Activated CD8-positive, alpha-beta T cell treated with anti-CD3 and anti-CD28 coated beads for 36 hours (primary cell): ENCODE data around the gene PPP3CA. TPM values are rescaled to one million over a fixed set of nuclear protein-coding genes. Genes with fewer than 3 reads are reported as not detected.

Experiments
- ATAC-seq: fragments of 200-7000 bp; cut with Tn5 transposase; one replicate; pipeline ENCODE4 v1.10.0; 2021; ENCODE audit warnings: mild to moderate bottlenecking, moderate library complexity
- CTCF ChIA-PET: fragments of 350-600 bp; sonication (Branson Sonifier 250); formaldehyde crosslinking; loops from one replicate; lab custom pipeline; 2021; ENCODE audit warnings: antibody characterized with exemption; lab: Charles Lee
- POLR2A ChIA-PET: fragments of 350-600 bp; sonication (Branson Sonifier 250); formaldehyde crosslinking; loops from one replicate; lab custom pipeline; 2021; ENCODE audit warnings: antibody characterized with exemption; lab: Charles Lee
- DNase-seq: peaks from one replicate; pipeline ENCODE4 v3.0.0-alpha.2; 2020
- H3K27ac Mint-ChIP-seq: one replicate; pipeline ENCODE4 v1.8.0; 2021; ENCODE audit warnings: mild to moderate bottlenecking, mixed read lengths
- H3K27me3 Mint-ChIP-seq: one replicate; pipeline ENCODE4 v1.8.0; 2021; ENCODE audit warnings: mixed read lengths
- H3K36me3 Mint-ChIP-seq: one replicate; pipeline ENCODE4 v1.8.0; 2021; ENCODE audit warnings: low read depth, mixed read lengths
- H3K4me1 Mint-ChIP-seq: one replicate; pipeline ENCODE4 v1.8.0; 2021; ENCODE audit warnings: low read depth, mixed read lengths
- H3K4me3 Mint-ChIP-seq: one replicate; pipeline ENCODE4 v1.8.0; 2021; ENCODE audit warnings: mild to moderate bottlenecking, moderate library complexity, mixed read lengths
- H3K9me3 Mint-ChIP-seq: one replicate; pipeline ENCODE4 v1.8.0; 2021; ENCODE audit warnings: mixed read lengths
- intact Hi-C: fragments of 100-400 bp; cut with micrococcal nuclease; formaldehyde crosslinking; loops from one replicate; pipeline ENCODE4 v1.10.0; 2022
- total RNA-seq, 2 experiments: library from RNA; stranded (reverse); gene quantifications; one replicate each; pipeline ENCODE4 v1.2.3, GENCODE V29; 2021
- TF ChIP-seq, protein P1 (sequence below): fragments of 200-600 bp; IDR thresholded peaks from one replicate; pipeline ENCODE4 v1.8.0; 2022; ENCODE audit warnings: antibody characterized with exemption, mild to moderate bottlenecking

The PPP3CA gene
- total RNA-seq, 2 experiments from 2014 or later = 11.8 to 12.7 TPM

DNA sequence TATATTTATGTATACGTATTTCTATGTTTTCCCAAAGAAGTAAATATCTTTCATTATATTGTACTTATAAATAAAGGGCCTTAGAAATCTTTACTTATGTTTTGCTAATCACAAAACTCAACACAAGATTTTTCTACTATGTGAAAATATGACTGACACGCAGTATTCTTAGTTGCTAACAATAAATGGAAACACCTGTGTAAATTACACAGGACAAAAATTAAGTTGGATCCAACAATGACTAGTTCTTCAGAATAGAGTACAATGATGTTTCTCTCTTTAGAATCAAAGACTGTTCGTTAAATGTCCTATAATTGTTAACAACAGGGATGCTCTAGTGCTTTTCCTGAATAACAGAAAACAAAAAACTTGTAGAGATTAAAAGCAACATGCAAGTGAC, 96.1 kb downstream of the PPP3CA start:
- POLR2A ChIA-PET = no interaction called here
- ATAC-seq (no peak), DNase-seq (no peak)
- peaks cover 17% of the 10 kb centered on the region for H3K4me1 Mint-ChIP-seq
- H3K9me3 Mint-ChIP-seq = no peaks in the 10 kb centered on the region
- H3K27ac Mint-ChIP-seq = no peak overlapping the region
- intact Hi-C loops = no loop called here
- CTCF ChIA-PET = no interaction called here
- TF ChIP-seq, protein P1, sequence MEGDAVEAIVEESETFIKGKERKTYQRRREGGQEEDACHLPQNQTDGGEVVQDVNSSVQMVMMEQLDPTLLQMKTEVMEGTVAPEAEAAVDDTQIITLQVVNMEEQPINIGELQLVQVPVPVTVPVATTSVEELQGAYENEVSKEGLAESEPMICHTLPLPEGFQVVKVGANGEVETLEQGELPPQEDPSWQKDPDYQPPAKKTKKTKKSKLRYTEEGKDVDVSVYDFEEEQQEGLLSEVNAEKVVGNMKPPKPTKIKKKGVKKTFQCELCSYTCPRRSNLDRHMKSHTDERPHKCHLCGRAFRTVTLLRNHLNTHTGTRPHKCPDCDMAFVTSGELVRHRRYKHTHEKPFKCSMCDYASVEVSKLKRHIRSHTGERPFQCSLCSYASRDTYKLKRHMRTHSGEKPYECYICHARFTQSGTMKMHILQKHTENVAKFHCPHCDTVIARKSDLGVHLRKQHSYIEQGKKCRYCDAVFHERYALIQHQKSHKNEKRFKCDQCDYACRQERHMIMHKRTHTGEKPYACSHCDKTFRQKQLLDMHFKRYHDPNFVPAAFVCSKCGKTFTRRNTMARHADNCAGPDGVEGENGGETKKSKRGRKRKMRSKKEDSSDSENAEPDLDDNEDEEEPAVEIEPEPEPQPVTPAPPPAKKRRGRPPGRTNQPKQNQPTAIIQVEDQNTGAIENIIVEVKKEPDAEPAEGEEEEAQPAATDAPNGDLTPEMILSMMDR = no peak
- no peaks in the 10 kb centered on the region for H3K36me3 Mint-ChIP-seq
- H3K4me3 Mint-ChIP-seq = no peak overlapping the region
- no peaks in the 10 kb centered on the region for H3K27me3 Mint-ChIP-seq

DNA sequence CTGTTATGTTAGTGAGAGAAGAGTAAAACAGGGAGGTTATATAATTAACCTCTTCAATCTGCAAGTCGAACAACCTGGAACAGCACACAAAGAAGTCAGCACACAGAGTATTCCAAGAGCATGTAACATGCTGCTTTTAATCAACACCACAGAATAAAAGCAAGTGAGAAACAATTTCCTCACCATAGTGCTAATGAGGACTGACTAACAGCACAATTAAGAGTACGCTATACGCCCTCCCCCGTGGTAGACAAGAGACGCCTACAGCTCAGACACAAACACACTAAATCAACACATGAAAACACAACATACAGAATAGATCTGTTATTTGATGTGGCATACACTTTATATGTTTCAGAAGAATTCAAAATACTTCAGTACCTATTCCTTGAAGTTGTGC, 103.0 kb downstream of the PPP3CA start:
- peaks cover 1% of the 10 kb centered on the region for H3K36me3 Mint-ChIP-seq

DNA sequence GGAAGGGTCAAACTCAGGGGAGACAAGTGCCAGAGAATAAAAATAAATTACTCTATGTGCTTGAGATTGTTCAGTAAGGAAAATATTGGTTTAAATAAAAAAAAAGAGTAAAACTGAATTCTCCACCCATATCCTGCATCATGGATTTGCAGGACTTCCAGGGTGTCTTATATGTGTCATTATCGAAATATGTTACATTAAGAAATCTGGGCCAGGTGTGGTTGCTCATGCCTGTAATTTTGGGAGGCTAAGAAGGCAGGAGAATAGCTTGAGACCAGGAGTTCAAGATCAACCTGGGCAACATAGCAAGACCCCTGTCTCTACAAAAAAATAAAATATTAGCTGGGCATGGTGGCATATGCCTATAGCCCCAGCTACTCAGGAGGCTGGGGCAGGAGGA, 104.9 kb downstream of the PPP3CA start:
- no peaks in the 10 kb centered on the region for H3K9me3 Mint-ChIP-seq
- H3K36me3 Mint-ChIP-seq = peaks cover 3% of the 10 kb centered on the region
- no peaks in the 10 kb centered on the region for H3K27me3 Mint-ChIP-seq
- H3K4me1 Mint-ChIP-seq = peaks cover 23% of the 10 kb centered on the region
- H3K4me3 Mint-ChIP-seq = no peak overlapping the region
- POLR2A ChIA-PET = no interaction called here
- DNase-seq (no peak), ATAC-seq (no peak)
- CTCF ChIA-PET = interaction anchor here (1.2 to 1.4 kb wide), 2 partner anchors 8 to 11 kb away, joined by 3 read pairs; no protein-coding TSS in a partner anchor
- no peak overlapping the region for H3K27ac Mint-ChIP-seq
- intact Hi-C loops = no loop called here
- TF ChIP-seq, protein P1 = no peak

More for the DNA sequence above, 103.0 kb downstream of the PPP3CA start:
- CTCF ChIA-PET = no interaction called here
- POLR2A ChIA-PET = no interaction called here
- DNase-seq (no peak), ATAC-seq (no peak)
- TF ChIP-seq, protein P1 = no peak
- Mint-ChIP-seq H3K4me1 (peaks cover 14% of the 10 kb centered on the region), H3K27me3 (no peaks in the 10 kb centered on the region), H3K9me3 (no peaks in the 10 kb centered on the region), H3K4me3 (no peak overlapping the region), H3K27ac (no peak overlapping the region)
- intact Hi-C loops = no loop called here

DNA sequence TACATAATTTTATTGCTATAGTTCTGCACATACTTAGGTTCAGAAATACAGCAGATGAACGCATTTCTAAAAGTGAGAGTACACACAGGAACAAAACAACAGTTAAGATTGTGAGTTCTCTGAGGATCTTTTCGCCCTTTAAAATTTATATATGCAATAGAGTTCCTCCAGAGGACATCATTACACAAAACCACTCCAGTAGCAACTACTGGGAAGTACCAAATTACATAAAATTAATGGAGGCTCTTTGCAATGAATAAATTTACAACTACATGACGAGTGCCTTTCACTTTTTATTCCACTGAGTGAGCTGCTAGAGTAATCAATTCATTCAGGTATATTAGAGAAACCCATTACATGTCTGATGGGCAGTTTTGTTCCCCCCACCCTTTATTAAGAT, 107.2 kb downstream of the PPP3CA start:
- TF ChIP-seq, protein P1 = no peak
- no peak for DNase-seq
- Mint-ChIP-seq H3K27ac (no peak overlapping the region), H3K4me1 (peaks cover 28% of the 10 kb centered on the region), H3K36me3 (peaks cover 1% of the 10 kb centered on the region), H3K4me3 (no peak overlapping the region), H3K9me3 (no peaks in the 10 kb centered on the region), H3K27me3 (no peaks in the 10 kb centered on the region)
- no peak for ATAC-seq
- intact Hi-C loops = no loop called here
- POLR2A ChIA-PET = interaction anchor here (0.8 kb wide), 1 partner anchor 8 kb away, joined by 3 read pairs; no protein-coding TSS in a partner anchor
- CTCF ChIA-PET = interaction anchor here (1.6 kb wide), 1 partner anchor 8 kb away, joined by 4 read pairs; no protein-coding TSS in a partner anchor

DNA sequence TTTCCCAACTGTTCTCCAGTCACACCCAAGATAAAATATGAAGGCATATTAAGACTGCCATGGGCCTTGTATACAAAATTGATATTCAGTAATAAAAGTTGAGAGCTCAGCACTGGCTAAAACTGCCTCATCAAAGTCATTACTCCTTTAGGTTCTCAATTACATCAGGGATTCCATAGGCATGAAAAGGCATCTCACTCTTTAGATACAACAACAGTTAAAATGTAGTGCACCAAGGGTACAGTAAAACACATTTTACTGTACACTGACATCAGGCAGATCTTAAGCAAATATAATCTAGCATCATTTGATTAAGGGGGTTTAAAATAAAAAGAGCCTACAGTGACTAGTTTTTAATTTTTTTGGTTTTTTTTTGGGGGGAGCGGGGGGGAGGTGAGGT, 107.7 kb downstream of the PPP3CA start:
- intact Hi-C loops = no loop called here
- H3K4me3 Mint-ChIP-seq = no peak overlapping the region
- POLR2A ChIA-PET = no interaction called here
- no peaks in the 10 kb centered on the region for H3K9me3 Mint-ChIP-seq
- no peaks in the 10 kb centered on the region for H3K27me3 Mint-ChIP-seq
- peaks cover 28% of the 10 kb centered on the region for H3K4me1 Mint-ChIP-seq
- H3K36me3 Mint-ChIP-seq = peaks cover 1% of the 10 kb centered on the region
- ATAC-seq (no peak), DNase-seq (no peak)
- no peak overlapping the region for H3K27ac Mint-ChIP-seq
- TF ChIP-seq, protein P1 = no peak
- CTCF ChIA-PET = interaction anchor here (1.6 kb wide), 1 partner anchor 8 kb away, joined by 4 read pairs; no protein-coding TSS in a partner anchor
